Smooth muscle cell (in vitro differentiated cells): ENCODE results near the gene RNF220. TPM values are rescaled to one million over a fixed set of nuclear protein-coding genes. Genes with fewer than 3 reads are reported as not detected.
A peak's percentile ranks its signal among the peaks of the same experiment; 100 is the strongest.

Experiments
- DNase-seq: peaks from one replicate; lab custom pipeline; 2025; ENCODE audit not compliant: unreplicated experiment; lab: John Stamatoyannopoulos, UW
- H2AFZ ChIP-seq: fragments of 200-600 bp; sonication (generic); 2 replicates; pipeline ENCODE4 v1.6.0; 2016; ENCODE audit warnings: antibody characterized with exemption, low read depth, mild to moderate bottlenecking
- H3F3A ChIP-seq: fragments of 200-600 bp; sonication (generic); 2 replicates; pipeline ENCODE4 v1.6.0; 2017; ENCODE audit warnings: antibody characterized with exemption, low read depth
- H3K27ac ChIP-seq: fragments of 200-600 bp; sonication (generic); 2 replicates; pipeline ENCODE4 v1.5.1; 2016; ENCODE audit warnings: low read depth, mild to moderate bottlenecking
- H3K27me3 ChIP-seq: fragments of 200-600 bp; sonication (generic); 2 replicates; pipeline ENCODE4 v1.6.1; 2016; ENCODE audit warnings: low read depth, mild to moderate bottlenecking
- H3K36me3 ChIP-seq: fragments of 200-600 bp; sonication (generic); 2 replicates; pipeline ENCODE4 v1.5.1; 2016; ENCODE audit warnings: low read depth
- H3K4me1 ChIP-seq: fragments of 200-600 bp; sonication (generic); 2 replicates; pipeline ENCODE4 v1.5.1; 2016; ENCODE audit warnings: low read depth
- H3K4me2 ChIP-seq: fragments of 200-600 bp; sonication (generic); 2 replicates; pipeline ENCODE4 v1.6.0; 2016; ENCODE audit warnings: mild to moderate bottlenecking
- H3K4me3 ChIP-seq: fragments of 200-600 bp; sonication (generic); 2 replicates; pipeline ENCODE4 v1.5.1; 2016; ENCODE audit warnings: mild to moderate bottlenecking
- H3K79me2 ChIP-seq: fragments of 200-600 bp; sonication (generic); 2 replicates; pipeline ENCODE4 v1.6.0; 2016; ENCODE audit warnings: low read depth, mild to moderate bottlenecking
- H3K9ac ChIP-seq: fragments of 200-600 bp; sonication (generic); 2 replicates; pipeline ENCODE4 v1.6.0; 2016; ENCODE audit warnings: low read depth
- H3K9me3 ChIP-seq: fragments of 200-600 bp; sonication (generic); replicated peaks from 2 replicates; pipeline ENCODE4 v1.5.1; 2016; ENCODE audit warnings: low read depth
- H4K20me1 ChIP-seq: fragments of 200-600 bp; sonication (generic); 2 replicates; pipeline ENCODE4 v1.6.0; 2016; ENCODE audit warnings: low read depth
- CTCF ChIP-seq: fragments of 200-600 bp; sonication (generic); IDR thresholded peaks from 2 replicates; pipeline ENCODE4 v1.5.1; 2017; ENCODE audit warnings: borderline replicate concordance, mild to moderate bottlenecking, antibody characterized with exemption; ENCODE audit not compliant: insufficient read depth, poor library complexity, severe bottlenecking
- WGBS: methylation state at CpG from one replicate; pipeline ENCODE4 v1.1.7; 2016; ENCODE audit warnings: low lambda C conversion rate; 5-methylcytosine and 5-hydroxymethylcytosine counted together
- polyA plus RNA-seq: library from polyadenylated mRNA; unstranded; fragments of >200 nt; fragmentation: Nextera tagmentation; extraction: Ambion mirVana; gene quantifications from 2 replicates; pipeline ENCODE4 v1.2.1, GENCODE V29; 2016
- total RNA-seq: library from RNA; depleted of rRNA; stranded (reverse); fragments of >200 nt; gene quantifications from 2 replicates; pipeline ENCODE4 v1.2.3, GENCODE V29; 2014

The RNF220 gene
- total and polyA plus RNA-seq, 2 experiments from 2014 or later = 65.8 to 71.1 TPM

- Histone ChIP-seq H3F3A (no peaks in the 10 kb centered on the region), H3K9me3 (no peaks in the 10 kb centered on the region), H3K36me3 (no peaks in the 10 kb centered on the region), H3K79me2 (no peaks in the 10 kb centered on the region), H3K9ac (no peak overlapping the region), H3K4me3 (no peak overlapping the region), H3K4me1 (peaks cover under 1% of the 10 kb centered on the region), H4K20me1 (no peaks in the 10 kb centered on the region), H3K27ac (no peak overlapping the region), H2AFZ (no peak overlapping the region), H3K27me3 (peaks cover 88% of the 10 kb centered on the region), H3K4me2 (no peak overlapping the region)
- DNase-seq = no peak
- no peak for TF ChIP-seq CTCF
- 92% methylated on average over 7 of the region's 7 CpGs for WGBS
Observed at GRCh38 chr1:44519035-44519676, 114.1 kb downstream of the RNF220 start.

- Histone ChIP-seq H3K4me2 (no peak overlapping the region), H3K9me3 (no peaks in the 10 kb centered on the region), H3K9ac (no peak overlapping the region), H3K27ac (no peak overlapping the region), H4K20me1 (no peaks in the 10 kb centered on the region), H3F3A (peaks cover 8% of the 10 kb centered on the region), H3K36me3 (no peaks in the 10 kb centered on the region), H3K79me2 (no peaks in the 10 kb centered on the region), H3K27me3 (peaks cover 79% of the 10 kb centered on the region), H3K4me1 (peaks cover 14% of the 10 kb centered on the region), H3K4me3 (no peak overlapping the region), H2AFZ (no peak overlapping the region)
- no peak for TF ChIP-seq CTCF
- no peak for DNase-seq
- 96% methylated on average over 5 of the region's 5 CpGs for WGBS
Observed at GRCh38 chr1:44521378-44522080, 116.5 kb downstream of the RNF220 start.

GRCh38 chr1:44523593-44524591 lies 118.8 kb downstream of the RNF220 start:
- Histone ChIP-seq H4K20me1 (no peaks in the 10 kb centered on the region), H3K4me2 (peak overlapping the region; percentile 89), H3F3A (peaks cover 8% of the 10 kb centered on the region), H3K27ac (no peak overlapping the region), H3K79me2 (no peaks in the 10 kb centered on the region), H3K9me3 (no peaks in the 10 kb centered on the region), H3K36me3 (no peaks in the 10 kb centered on the region), H3K4me1 (peaks cover 14% of the 10 kb centered on the region), H3K27me3 (peaks cover 68% of the 10 kb centered on the region), H3K9ac (peak overlapping the region; percentile 58), H3K4me3 (peak overlapping the region; percentile 48), H2AFZ (no peak overlapping the region)
- WGBS = 29% methylated on average over 23 of the region's 23 CpGs
- TF ChIP-seq CTCF = no peak
- DNase-seq = no peak
